SU-DHL-6 (cell line): ENCODE measurements around the gene MLST8.

Experiments used
- H2AFZ ChIP-seq: fragments of 200-600 bp; sonication (generic); 2 replicates; pipeline ENCODE4 v1.6.1; 2014; ENCODE audit warnings: low read depth, mild to moderate bottlenecking, moderate library complexity, mixed read lengths, antibody characterized with exemption, low read length; ENCODE audit not compliant: severe bottlenecking
- H3F3A ChIP-seq: fragments of 200-600 bp; shearing (Covaris generic); 2 replicates; pipeline ENCODE4 v1.6.0; 2016; ENCODE audit warnings: antibody characterized with exemption, mild to moderate bottlenecking; ENCODE audit not compliant: insufficient read depth
- H3K27ac ChIP-seq: fragments of 200-600 bp; sonication (generic); 2 replicates; pipeline ENCODE4 v1.5.1; 2016; ENCODE audit warnings: low read depth, mild to moderate bottlenecking, low read length, moderate library complexity, mixed read lengths
- H3K27me3 ChIP-seq: fragments of 200-600 bp; sonication (generic), shearing (Covaris generic); 2 replicates; pipeline ENCODE4 v1.6.0; 2014; ENCODE audit warnings: mild to moderate bottlenecking, low read length
- H3K36me3 ChIP-seq: fragments of 200-600 bp; sonication (generic); 2 replicates; pipeline ENCODE4 v1.6.1; 2014; ENCODE audit warnings: mild to moderate bottlenecking, low read length, mixed read lengths
- H3K4me2 ChIP-seq: fragments of 300-600, 200-600 bp; shearing (Covaris generic), sonication (generic); 2 replicates; pipeline ENCODE4 v1.6.0; 2014; ENCODE audit warnings: low read length, low read depth, mild to moderate bottlenecking; ENCODE audit not compliant: poor library complexity, severe bottlenecking
- H3K4me3 ChIP-seq: fragments of 200-600 bp; sonication (generic); 2 replicates; pipeline ENCODE4 v1.5.1; 2014; ENCODE audit warnings: antibody characterized with exemption, low read length, mild to moderate bottlenecking, mixed read lengths; ENCODE audit not compliant: insufficient read depth, poor library complexity, severe bottlenecking
- H3K79me2 ChIP-seq: fragments of 200-600 bp; sonication (generic); 2 replicates; pipeline ENCODE4 v1.6.1; 2014; ENCODE audit warnings: mild to moderate bottlenecking, low read length, moderate library complexity; ENCODE audit not compliant: insufficient read depth
- H3K9ac ChIP-seq: fragments of 200-600 bp; sonication (generic); 2 replicates; pipeline ENCODE4 v1.7.0; 2014; ENCODE audit warnings: mild to moderate bottlenecking, low read length
- H3K9me2 ChIP-seq: fragments of 200-600 bp; sonication (generic); replicated peaks from 2 replicates; pipeline ENCODE4 v1.6.1; 2014; ENCODE audit warnings: low read length; ENCODE audit not compliant: insufficient read depth
- H3K9me3 ChIP-seq: fragments of 200-600 bp; sonication (generic); 2 replicates; pipeline ENCODE4 v1.6.1; 2014; ENCODE audit warnings: low read length, mixed read lengths; ENCODE audit not compliant: insufficient read depth
- H4K20me1 ChIP-seq: fragments of 200-600 bp; sonication (generic); 2 replicates; pipeline ENCODE4 v1.6.1; 2014; ENCODE audit warnings: low read depth, mild to moderate bottlenecking, antibody characterized with exemption, low read length, moderate library complexity, mixed read lengths
- EZH2phosphoT487 ChIP-seq: fragments of 200-600 bp; sonication (generic), shearing (Covaris generic); conservative IDR thresholded peaks from 2 replicates; pipeline ENCODE4 v1.6.1; 2018; ENCODE audit warnings: mild to moderate bottlenecking, antibody characterized with exemption, low read length, moderate library complexity, mixed read lengths
- TF ChIP-seq, protein P1 (sequence below): fragments of 200-600 bp; sonication (generic); IDR thresholded peaks from one replicate; pipeline ENCODE4 v1.5.1; 2017; ENCODE audit warnings: antibody characterized with exemption, mild to moderate bottlenecking, low read length, moderate library complexity; ENCODE audit not compliant: insufficient read depth, poor library complexity, severe bottlenecking

The MLST8 gene

DNA sequence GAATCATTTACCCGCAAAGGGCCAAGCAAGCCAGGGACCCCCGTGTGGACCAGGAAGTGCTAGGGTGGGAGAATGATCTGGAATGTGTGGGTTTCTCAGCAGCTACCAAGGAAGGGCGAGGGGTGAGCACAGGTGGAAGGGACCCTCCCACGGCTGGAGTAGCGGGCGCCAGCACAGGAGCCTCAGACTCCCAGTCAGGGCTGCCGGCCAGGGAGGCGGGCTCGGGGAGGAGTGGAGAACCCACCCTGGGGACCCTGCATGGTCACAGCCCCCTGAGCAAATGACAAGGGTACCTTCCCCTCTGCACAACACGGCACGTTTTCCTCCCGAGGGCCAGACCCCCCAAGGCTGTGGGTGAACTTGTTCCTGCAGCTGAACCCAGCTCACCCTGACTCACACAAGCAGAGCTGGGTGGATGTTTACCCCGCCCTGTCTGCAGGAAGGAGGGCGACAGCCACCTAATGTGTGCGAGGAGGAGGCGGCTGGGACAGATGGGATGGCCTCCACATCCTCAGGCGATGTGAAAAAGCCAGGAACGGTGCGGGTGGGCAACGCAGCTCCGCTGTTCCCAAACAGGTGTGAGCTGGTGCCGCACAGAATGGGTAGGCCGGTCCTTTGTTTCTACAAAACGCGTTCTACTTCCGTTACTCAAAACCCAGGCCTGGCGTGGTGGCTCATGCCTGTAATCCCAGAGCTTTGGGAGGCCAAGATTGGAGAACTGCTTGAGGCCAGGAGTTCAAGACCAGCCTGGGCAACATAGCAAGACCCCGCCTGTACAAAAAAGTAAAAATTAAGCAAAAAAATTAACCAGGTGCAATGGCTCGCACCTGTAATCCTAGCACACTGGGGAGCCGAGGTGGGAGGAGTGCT is 39.9 kb downstream of the MLST8 start:
- H3K36me3 ChIP-seq, result no peaks in the 10 kb centered on the region
- peaks cover 10% of the 10 kb centered on the region; the same call in 1 of the 2 replicates for H3K79me2 ChIP-seq
- H3K4me2 ChIP-seq, result no peak overlapping the region
- H3K9me3 ChIP-seq, result no peaks in the 10 kb centered on the region
- no peak overlapping the region for H3K9ac ChIP-seq
- no peaks in the 10 kb centered on the region for H4K20me1 ChIP-seq
- H3F3A ChIP-seq, result no peaks in the 10 kb centered on the region; the same call in 1 of the 2 replicates
- no peaks in the 10 kb centered on the region for H3K9me2 ChIP-seq
- TF ChIP-seq EZH2phosphoT487, result no peak
- TF ChIP-seq, protein P1, sequence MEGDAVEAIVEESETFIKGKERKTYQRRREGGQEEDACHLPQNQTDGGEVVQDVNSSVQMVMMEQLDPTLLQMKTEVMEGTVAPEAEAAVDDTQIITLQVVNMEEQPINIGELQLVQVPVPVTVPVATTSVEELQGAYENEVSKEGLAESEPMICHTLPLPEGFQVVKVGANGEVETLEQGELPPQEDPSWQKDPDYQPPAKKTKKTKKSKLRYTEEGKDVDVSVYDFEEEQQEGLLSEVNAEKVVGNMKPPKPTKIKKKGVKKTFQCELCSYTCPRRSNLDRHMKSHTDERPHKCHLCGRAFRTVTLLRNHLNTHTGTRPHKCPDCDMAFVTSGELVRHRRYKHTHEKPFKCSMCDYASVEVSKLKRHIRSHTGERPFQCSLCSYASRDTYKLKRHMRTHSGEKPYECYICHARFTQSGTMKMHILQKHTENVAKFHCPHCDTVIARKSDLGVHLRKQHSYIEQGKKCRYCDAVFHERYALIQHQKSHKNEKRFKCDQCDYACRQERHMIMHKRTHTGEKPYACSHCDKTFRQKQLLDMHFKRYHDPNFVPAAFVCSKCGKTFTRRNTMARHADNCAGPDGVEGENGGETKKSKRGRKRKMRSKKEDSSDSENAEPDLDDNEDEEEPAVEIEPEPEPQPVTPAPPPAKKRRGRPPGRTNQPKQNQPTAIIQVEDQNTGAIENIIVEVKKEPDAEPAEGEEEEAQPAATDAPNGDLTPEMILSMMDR, result no peak
- no peak overlapping the region for H2AFZ ChIP-seq
- H3K4me3 ChIP-seq, result no peak overlapping the region
- H3K27ac ChIP-seq, result no peak overlapping the region
- H3K27me3 ChIP-seq, result no peaks in the 10 kb centered on the region

DNA sequence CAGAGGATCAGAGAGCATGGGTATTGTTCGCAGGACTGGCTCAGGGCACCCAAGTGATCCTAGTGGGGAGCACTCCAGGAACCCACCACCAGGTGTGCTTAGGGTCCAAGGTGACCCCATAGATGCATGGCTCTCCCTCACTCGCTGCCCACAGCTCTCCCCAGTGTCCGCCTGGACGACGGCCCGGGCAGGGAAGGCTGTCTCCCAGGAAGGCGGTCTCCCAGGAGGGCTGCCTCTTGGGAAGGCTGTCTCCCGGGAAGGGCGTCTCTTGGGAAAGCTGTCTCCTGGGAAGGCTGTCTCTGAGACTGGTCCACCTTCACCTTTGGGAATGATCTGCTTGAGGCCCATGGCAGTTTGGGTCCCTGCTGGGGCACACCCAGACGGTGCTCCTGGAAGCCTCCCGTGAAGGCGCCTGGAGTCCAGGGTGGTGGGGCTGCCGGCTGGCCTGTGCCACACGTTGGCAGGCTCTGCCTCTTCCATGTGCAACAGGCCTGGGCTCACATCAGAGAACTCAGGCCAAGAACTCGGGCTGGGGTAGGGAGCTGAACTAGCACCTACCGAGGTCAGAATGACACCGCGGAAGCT is 41.1 kb downstream of the MLST8 start:
- Histone ChIP-seq H3K79me2 (peaks cover 18% of the 10 kb centered on the region; the same call in 1 of the 2 replicates), H3K36me3 (no peaks in the 10 kb centered on the region)
- no peak for TF ChIP-seq EZH2phosphoT487
- TF ChIP-seq, protein P1, result no peak

DNA sequence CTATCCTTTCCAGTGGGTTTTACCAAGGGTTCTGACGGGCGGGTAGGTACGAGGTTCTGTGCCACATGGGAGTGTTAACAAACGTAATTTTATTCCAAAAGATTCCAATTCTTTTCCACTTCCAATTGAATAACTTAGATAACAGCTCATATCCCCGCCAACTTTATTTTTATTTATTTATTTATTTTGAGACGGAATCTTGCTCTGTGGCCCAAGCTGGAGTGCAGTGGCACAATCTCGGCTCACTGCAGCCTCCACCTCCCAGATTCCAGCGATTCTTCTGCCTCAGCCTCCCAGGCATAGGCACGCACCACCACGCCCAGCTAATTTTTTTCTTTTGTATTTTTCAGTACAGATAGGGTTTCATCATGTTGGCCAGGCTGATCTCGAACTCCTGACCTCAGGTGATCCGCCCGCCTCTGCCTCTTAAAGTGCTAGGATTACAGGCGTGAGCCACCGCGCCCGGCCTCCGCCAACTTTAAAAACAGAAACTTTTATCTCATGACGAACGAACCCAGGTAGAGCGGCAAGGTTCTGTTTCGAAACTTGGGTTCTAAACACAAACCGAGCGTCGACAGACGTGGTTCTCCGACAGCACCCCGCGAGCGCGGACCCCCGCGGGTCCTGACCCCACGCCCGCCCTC is 45.5 kb downstream of the MLST8 start:
- Histone ChIP-seq H4K20me1 (no peaks in the 10 kb centered on the region), H3K4me2 (peak overlapping the region; percentile 93), H3K36me3 (0 out of 2 replicates have a peak, but pooled peaks cover 5% of the 10 kb centered on the region), H3K9me3 (no peaks in the 10 kb centered on the region), H3K9me2 (no peaks in the 10 kb centered on the region), H3K79me2 (peaks cover 18% of the 10 kb centered on the region; the same call in 1 of the 2 replicates), H2AFZ (no peak overlapping the region), H3K27me3 (no peaks in the 10 kb centered on the region), H3K9ac (peak overlapping the region; percentile 78), H3K4me3 (peak overlapping the region; percentile 78), H3F3A (peaks cover 34% of the 10 kb centered on the region), H3K27ac (peak overlapping the region; percentile 82)
- TF ChIP-seq, protein P1, result no peak
- no peak for TF ChIP-seq EZH2phosphoT487

More for the DNA sequence above, 41.1 kb downstream of the MLST8 start:
- H3K9me2 ChIP-seq, result no peaks in the 10 kb centered on the region
- H2AFZ ChIP-seq, result no peak overlapping the region
- no peak overlapping the region for H3K4me2 ChIP-seq
- H3K9ac ChIP-seq, result no peak overlapping the region
- no peak overlapping the region for H3K27ac ChIP-seq
- H3K9me3 ChIP-seq, result no peaks in the 10 kb centered on the region
- no peaks in the 10 kb centered on the region for H4K20me1 ChIP-seq
- no peak overlapping the region for H3K4me3 ChIP-seq
- H3F3A ChIP-seq, result no peaks in the 10 kb centered on the region
- H3K27me3 ChIP-seq, result no peaks in the 10 kb centered on the region
